Posterior cingulate gyrus (tissue), 11 donors: ENCODE results near the gene UQCRQ.
"Not testable (repeated sequence)": the region's sequence is repeated elsewhere in the genome, so short reads cannot be mapped to it uniquely, and the experiment has no call there.

Experiments
- DNase-seq, 10 donors: peaks; one replicate each; pipeline versions ENCODE4 v3.0.0 to v3.0.0-alpha.2; 2020 to 2021; ENCODE audit warnings: mixed read lengths in 3 of 10
- intact Hi-C: fragments of 100-400 bp; cut with DNase I; formaldehyde crosslinking; loops from one replicate; pipeline ENCODE4 v1.15.1; 2023

The UQCRQ gene

DNA sequence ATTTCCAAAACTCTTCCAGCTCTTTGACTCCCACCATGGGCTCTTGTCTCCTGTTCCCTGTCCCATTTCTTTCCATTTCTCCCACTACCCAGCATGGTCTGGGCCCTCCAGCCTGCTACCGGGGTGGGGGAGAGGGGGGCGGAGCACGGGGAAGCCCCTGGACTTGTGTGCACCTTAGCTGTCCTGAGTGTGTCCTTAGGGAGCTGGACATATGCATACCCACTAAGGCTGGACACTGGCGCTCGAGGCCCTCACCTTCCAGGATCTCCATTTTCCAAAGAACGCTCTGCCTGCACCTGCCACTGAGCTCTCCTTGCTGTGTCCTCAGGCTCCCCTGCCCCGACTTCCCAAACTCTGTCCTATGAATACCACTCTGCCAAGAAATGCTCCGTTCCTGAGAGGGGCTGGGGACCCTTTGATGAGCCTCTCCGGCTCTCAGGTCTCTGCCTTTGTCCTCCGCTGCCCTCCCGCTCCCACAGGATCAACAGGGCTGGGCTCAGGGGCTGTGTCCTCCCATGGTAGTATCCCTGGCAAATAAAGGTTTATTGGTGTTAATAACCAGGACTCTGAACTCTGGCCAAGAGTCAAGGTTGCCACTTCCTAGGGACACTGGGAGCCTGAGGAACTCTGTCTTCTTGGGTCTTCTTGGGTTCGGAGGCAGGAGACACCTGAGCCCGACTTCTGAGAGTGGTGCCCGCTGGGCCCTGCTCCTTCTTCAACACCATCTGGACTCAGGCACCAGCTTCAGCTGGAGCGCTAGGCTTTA is 35.2 kb upstream of the UQCRQ start:
- peak in 1 of 10 donors; percentile 59 for DNase-seq
- intact Hi-C loops = loop anchor here (5.0 to 10.0 kb wide), 3 partner anchors 36 to 134 kb away; partner anchors contain the start of genes AFF4, GDF9 and UQCRQ

DNA sequence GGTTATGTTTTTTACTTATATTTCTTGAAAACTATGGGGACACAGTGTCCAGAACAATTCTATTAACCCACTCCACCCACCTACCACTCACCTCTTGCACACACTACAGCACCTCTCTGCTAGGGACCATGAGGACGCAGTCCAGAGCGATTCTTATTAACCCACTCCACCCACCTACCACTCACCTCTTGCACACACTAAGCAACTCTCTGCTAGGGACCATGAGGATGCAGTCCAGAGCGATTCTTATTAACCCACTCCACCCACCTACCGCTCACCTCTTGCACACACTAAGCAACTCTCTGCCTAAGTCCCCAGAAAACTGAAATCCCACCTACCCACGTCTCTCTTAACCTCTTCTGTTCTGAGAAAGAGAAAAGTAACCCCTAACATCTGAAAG is 33.8 kb upstream of the UQCRQ start:
- intact Hi-C loops = loop anchor here (5.0 to 10.0 kb wide), 3 partner anchors 35 to 132 kb away; partner anchors contain the start of genes AFF4, GDF9 and UQCRQ
- DNase-seq = no peak

DNA sequence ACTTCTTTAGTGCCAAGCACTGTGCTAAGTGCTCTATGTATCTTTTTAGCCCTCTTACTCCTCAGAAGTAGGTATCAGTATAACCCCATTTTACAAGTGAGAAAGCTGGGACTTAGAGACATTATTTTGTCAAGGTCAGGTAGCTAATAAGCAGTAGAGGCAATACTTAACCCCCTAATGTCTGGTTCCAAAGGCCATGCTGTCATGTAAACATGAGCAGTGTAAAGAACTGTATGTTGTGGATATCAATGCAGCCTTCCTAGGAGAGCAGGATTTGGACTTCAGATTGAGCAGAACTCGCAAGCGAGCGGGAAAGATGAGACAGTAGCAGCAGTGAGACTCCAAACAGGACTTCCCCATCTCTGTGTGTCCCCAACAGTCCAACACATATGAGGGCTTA is 32.4 kb upstream of the UQCRQ start:
- intact Hi-C loops = loop anchor here (5.0 to 10.0 kb wide), 3 partner anchors 33 to 131 kb away; partner anchors contain the start of genes AFF4, GDF9 and UQCRQ

DNA sequence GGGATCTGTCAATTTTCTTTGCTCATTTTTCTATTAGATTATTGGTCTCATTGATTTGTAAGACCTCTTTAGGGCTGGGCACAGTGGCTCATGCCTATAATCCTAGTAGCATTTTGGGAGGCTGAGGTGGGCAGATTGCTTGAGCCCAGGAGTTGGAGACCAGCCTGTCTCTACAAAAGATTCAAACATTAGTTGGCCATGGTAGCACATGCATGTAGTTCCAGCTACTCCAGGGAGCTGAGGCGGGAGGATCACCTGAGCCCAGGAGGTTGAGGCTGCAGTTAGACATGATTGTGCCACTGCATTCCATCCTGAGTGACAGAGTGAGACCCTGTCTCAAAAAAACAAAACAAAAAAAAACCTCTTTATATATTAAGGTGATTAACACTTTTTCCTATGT is 29.6 kb upstream of the UQCRQ start:
- no peak for DNase-seq
- intact Hi-C loops = loop anchor here (10.0 kb wide), 1 partner anchor 128 kb away; the partner anchor contains the start of gene AFF4

More for the DNA sequence above, 32.4 kb upstream of the UQCRQ start:
- DNase-seq = no peak

DNA sequence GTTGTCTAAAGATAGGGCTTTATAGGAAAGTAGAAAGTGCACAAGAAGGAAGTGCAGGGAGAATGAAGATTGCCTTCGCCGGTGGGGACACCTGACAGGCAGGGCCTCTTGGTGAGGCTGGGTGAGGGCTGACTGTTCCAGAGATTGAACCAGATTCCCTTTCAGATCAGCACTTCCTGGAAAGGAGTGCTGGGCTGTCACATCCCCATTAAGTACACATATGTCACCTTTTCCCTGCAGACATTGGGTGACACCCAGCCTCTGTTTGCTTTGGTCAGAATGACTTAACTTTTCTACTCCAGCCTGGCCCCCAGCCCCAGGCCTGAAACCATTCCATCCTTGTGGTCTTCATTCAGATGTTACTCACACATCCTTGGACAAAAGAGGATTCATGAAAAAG is 28.6 kb upstream of the UQCRQ start:
- DNase-seq = no peak
- intact Hi-C loops = loop anchor here (10.0 kb wide), 1 partner anchor 127 kb away; the partner anchor contains the start of gene AFF4

DNA sequence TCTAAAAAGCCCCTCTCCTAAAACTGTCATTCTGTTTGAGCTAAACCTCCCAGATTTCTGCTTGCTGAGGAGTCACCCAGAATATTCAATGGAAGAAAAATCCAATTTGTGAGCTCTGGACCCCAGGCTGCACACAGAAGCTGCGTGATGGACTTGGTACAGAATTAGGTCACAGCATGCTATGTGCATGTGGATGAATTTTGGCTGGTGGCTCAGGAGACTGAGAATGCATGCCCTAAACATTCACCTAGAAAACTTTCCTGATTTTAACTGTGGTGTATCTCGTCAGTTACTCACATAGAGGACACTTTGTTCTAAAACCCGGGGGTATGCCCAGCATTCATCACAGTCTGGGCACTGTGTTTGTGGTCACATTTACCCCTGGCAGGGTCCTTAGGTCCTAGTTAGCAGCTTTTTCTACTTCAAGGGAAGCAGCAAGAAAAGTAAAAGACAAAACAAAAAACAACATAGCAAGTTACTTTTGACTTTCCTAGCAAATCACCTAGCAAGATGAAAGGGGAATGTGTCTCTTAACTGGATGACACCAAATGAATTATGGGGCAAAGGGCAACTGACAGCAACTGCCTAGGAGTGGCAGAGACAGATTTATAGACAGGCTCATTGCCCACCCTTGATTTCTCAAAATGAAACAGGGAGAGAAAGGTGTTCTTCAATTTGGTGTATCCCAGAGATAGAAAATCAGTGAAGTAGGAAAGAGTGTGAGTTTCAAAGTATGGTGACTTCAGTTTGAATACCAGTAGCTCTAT is 27.7 kb upstream of the UQCRQ start:
- DNase-seq = no peak
- intact Hi-C loops = loop anchor here (10.0 kb wide), 1 partner anchor 126 kb away; the partner anchor contains the start of gene AFF4

DNA sequence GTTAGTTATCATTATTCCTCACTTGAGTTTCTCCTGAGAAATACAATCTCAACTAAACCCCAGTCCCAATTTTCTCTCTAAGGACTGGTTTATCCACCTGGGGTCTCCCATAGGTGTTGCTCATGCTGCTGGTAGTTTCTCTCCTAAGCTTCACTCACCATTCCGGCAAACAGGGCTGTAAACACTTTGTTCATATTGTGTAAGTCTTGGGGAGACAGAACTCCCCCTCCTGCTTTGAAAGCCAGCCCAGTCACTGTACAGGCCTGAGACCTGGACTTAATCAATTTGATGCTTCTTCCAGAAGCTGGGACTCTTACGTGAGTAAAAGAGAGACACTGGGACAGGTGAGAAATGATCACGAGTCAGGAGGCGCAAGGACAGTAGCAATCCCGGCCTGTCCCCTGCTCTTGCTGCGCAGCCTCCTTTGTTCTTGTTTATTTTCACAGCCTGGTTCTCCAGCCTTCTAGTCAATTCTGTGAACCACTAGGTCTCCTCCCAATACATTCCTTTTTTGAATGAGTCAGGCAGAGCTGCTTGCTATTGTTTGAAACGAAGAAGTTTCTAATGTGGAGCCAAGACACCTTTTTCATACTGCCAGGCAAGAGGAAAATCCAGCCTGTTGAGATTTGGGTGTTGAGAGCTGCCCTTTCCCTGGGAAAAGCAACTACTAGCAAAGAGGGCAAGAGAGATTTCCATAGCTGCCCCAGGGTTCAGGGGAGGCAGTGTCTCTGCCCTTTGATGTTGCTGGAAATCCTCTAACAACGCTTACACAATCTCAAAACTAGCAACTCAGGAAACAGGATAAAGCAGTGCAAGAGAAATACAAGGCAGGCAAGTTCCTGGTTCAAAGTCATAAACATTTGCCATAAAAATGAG is 26.8 kb upstream of the UQCRQ start:
- DNase-seq = no peak
- intact Hi-C loops = loop anchor here (10.0 kb wide), 1 partner anchor 125 kb away; the partner anchor contains the start of gene AFF4

DNA sequence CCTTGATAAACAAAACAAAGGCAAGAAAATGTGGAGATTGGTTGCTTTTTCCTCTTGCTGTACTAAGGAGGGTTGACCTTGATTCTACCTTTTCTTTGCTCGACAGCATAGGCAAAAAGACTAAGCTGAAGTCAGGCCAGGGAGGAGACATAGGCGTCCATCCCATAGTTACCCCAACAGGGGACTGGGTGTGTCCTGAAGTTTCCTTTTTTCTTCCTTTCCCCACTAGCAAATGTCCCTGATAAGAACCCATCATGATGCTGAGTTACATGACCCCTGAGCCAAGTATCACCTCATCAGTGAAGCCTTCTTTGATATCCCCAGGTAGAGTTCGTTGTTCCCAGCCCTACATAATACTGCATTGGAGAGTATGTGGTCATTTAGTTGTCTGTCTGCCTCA is 26.1 kb upstream of the UQCRQ start:
- intact Hi-C loops = no loop called here
- DNase-seq = no peak

DNA sequence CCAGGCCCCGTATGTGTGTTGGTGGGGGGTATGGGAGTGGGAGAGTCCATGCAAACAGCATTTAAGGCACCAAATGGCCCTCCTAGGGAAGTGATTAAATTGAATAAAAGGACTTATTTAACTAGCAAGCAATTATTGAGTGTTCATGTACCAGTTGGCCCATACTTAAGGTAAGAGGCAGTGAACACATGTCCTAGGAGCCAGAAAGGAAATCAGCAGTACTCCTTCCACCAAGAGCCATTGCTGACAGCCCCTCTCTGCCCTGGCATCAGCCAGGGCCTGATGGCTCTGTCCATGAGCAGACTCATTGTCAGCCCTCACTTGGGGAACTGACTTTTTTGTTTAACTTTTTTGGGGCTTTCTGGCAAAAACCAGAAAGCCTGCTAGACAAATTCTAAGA is 25.5 kb upstream of the UQCRQ start:
- DNase-seq = no peak
- intact Hi-C loops = no loop called here

DNA sequence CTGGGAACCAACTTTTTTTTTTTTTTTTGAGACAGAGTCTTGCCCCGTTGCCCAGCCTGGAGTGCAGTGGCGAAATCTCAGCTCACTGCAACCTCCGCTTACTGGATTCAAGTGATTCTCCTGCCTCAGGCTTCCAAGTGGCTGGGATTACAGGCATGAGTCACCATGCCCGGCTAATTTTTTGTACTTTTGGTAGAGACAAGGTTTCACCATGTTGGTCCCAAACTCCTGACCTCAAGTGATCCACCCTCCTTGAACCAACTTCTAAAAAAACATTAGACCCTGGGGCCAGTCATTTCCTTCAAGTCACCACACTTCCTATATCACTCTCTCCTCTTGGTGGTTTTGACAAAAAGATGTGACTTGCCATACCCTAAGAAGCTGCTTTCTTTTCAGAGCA is 25.1 kb upstream of the UQCRQ start:
- intact Hi-C loops = no loop called here
- no peak for DNase-seq

DNA sequence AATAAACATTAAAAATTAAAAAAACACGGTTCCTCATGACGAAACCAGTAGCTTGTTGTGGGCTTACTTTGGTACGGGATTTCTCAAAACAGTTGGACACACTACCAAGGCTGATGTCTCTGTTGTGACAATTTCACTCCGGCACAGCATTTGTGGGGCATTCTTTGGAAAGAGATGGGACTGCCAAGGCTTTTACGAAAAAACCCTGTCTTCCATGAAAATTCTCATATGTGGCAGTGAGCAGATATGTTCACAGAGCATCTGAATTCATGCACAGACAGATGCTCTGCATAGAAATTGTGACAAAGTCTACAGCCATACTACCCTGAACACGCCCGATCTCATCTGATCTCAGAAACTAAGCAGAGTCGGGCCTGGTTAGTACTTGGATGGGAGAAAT is 18.2 kb upstream of the UQCRQ start:
- intact Hi-C loops = no loop called here
- no peak for DNase-seq

DNA sequence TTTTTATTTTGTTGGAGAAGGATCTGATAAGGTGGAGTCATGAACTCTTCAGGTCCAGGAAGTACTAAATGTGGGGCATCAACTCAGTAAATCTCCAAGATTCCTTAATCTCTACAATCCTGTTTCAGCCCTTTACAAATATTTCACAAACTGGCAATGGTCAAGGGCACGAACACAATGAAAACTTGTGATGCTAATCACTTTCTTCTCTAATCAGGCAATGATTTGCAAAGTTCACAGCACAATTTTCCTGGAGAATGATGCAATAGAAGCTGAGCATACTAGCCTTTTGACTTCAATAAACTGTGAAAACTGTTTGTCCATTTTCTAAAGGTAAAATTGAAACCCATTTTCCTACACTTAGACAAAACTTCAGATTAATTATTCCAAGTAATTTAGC is 17.1 kb upstream of the UQCRQ start:
- intact Hi-C loops = no loop called here
- DNase-seq = no peak

DNA sequence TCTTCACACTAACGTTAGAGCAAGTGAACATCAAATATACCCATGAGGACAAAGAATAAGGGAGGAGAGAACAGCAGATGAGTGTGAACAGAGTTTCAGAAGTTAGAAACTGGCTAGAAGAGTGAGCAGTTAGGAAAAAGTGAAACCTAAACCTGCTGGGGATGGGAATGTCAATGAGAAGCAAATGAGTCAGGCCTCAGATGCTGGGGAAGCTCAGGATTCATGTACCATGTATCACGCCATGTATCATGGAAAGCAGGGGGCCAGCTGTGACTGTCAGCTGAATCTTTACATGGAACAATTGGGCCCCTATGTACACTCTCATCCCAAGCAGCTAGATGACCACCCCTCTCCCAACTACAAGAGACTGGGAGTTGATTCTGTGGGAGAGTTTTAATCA is 16.4 kb upstream of the UQCRQ start:
- intact Hi-C loops = no loop called here
- DNase-seq = no peak

DNA sequence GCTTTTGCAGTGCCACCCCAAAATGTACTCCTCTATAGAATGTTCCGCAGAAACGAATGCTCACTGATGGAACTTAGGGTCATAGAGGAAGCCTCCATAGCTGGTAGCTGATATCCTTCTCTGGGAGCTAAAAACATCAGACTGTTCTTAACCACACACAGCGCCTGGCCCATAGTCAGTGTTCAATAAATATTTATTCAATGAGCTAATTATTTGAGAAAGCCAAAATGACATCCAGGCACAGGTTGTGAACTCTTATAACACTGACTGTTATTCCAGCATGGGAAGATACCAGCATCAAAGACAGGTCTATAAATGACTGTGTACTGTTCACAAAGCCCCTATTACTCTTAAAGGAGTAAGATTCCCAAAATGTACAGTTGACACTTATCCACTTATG is 13.1 kb upstream of the UQCRQ start:
- DNase-seq = no peak
- intact Hi-C loops = no loop called here

DNA sequence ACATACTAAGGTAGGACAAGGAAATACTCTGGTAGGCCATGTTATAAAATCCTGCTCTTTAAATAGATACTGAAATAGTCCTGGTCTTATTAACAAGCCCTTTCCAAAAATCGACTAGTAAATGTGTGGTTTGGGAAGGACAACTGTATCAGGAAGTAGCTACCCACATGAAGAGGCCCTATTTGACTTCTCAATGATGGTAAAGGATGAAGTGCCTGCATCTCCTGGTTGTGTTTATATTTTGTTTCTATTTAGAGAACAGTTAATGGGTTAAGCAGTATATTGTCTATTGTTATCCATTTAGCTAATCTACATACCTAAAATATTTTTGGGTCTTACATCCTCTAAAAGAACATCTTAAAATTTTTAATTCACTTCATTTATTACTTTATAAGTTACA is 12.7 kb upstream of the UQCRQ start:
- intact Hi-C loops = no loop called here
- DNase-seq = no peak

DNA sequence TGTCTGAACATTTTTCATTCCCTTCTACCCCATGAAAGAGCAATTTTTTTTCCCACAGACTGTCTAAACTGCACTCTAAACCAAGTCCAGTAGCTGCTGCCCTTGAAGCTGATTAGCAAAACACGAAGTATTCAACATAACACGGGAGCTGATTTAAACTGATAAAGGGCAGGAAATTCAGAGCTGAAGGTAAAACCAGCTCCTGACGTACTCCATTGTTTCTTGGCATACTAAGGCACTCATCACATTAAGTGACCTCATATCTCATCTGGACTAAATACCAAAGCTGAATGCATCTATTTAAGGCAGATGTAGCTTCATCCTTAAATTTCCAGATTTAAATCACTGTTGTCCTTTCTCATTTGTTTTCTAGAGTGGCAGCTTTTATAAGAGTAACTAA is 12.1 kb upstream of the UQCRQ start:
- DNase-seq = no peak
- intact Hi-C loops = no loop called here

DNA sequence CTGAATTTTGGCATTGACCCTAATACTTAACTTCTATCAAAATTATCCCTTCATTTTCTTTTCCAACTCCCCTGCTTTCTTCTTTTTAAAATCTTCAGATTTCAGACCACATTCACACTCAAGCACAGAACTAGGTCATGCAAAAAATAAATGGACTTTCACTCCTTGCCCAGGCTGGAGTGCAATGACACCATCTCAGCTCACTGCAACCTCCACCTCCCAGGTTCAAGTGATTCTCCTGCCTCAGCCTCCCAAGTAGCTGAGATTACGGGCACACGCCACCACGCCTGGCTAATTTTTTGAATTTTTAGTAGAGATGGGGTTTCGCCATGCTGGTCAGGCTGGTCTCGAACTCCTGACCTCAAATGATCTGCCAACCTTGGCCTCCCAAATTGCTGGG is 11.4 kb upstream of the UQCRQ start:
- intact Hi-C loops, DNase-seq: not testable (repeated sequence)

DNA sequence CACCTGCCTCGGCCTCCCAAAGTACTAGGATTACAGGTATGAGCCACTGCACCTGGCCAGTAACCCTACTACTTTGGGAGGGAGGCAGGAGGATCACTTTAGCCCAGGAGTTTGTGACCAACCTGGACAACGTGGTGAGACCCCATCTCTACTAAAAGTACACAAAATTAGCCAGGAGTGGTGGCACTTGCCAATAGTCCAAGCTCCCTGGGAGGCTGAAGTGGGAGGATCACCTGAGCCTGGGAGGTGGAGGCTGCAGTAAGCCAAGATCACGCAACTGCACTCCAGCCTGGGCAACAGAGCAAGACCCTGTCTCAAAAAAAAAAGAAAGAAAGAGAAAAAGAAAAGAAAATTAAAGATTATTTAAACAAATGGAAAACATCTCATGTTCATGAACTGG is 10.4 kb upstream of the UQCRQ start:
- no peak for DNase-seq
- intact Hi-C loops = no loop called here

DNA sequence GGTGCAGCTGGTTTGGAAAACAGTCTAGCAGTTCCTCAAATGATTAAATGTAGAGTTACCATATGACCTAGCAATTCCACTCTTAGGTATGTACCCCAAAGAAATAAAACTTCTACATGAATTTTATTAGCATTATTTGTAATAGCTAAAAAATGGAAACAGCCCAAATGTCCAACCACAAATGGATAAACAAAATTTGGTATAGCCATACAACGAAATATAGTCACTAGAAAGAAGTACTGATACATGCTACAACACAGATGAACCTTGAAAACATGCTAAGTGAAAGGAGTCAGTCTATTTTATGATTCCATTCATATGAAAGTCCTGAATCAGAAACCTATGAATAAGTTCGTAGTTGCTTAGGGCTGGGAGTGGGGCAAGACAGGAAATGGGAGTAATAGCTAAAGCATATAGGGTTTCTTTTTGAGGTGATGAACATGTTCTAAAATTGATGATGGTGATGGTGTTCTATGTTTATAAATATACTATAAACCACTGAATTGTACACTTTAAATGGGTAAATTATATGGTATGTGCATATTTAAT is 6.5 kb upstream of the UQCRQ start:
- intact Hi-C loops = loop anchor here (10.0 kb wide), 1 partner anchor 205 kb away; the partner anchor contains the start of gene IL13
- DNase-seq = no peak

DNA sequence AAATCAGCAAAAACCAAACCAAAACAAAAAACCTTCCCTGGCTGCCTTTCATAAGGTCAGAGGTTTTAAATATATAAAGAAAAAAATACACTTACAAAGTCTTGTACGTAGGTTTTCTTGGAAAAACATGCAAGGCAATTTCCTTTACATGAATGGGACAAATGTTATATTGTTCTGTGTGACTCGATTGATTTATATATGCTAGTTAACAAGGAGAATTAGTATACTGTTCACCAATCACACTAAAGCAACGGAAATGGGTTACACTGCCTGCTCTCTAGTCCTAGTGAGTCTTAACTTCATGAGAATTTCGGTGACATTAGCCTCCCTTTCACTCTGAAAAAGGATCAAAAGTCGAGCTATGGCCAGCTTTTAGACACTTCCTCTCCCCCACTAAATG is 5.7 kb upstream of the UQCRQ start:
- intact Hi-C loops = loop anchor here (10.0 kb wide), 1 partner anchor 206 kb away; the partner anchor contains the start of gene IL13
- DNase-seq = no peak
